Pancreas (tissue), 10 donors: ENCODE results near the gene CASTOR2. TPM values are rescaled to one million over a fixed set of nuclear protein-coding genes. Genes with fewer than 3 reads are reported as not detected.
"Not testable (repeated sequence)": the region's sequence is repeated elsewhere in the genome, so short reads cannot be mapped to it uniquely, and the experiment has no call there.

Experiments
- ATAC-seq, 4 donors: fragments of 200-7000 bp; cut with Tn5 transposase; one replicate each; pipeline versions ENCODE4 v1.8.0 to v1.9.1; 2020; ENCODE audit warnings: mild to moderate bottlenecking in 4 of 4, moderate library complexity in 4 of 4
- DNase-seq, 6 donors: peaks; one replicate each; pipeline ENCODE4 v3.0.0-alpha.2; 2020
- FAIRE-seq: peaks from 2 replicates; lab custom pipeline; 2012; peaks lifted over from hg19 to GRCh38; lab: Jason Lieb, UNC
- H3K27ac ChIP-seq, 4 donors: fragments of 200-600 bp; sonication (generic); 1 replicate in 3 of 4; 2 replicates in 1 of 4; pipeline versions ENCODE4 v1.5.0 to v1.8.0; 2020
- H3K27me3 ChIP-seq, 4 donors: fragments of 200-600 bp; one replicate each; pipeline ENCODE4 v1.8.0; 2021
- H3K36me3 ChIP-seq, 3 donors: fragments of 200-600 bp; sonication (generic) in 1 of 3; one replicate each; pipeline versions ENCODE4 v1.5.0 to v1.8.0; 2020 to 2021
- H3K4me1 ChIP-seq, 3 donors: fragments of 200-600 bp; one replicate each; pipeline ENCODE4 v1.8.0; 2021
- H3K4me3 ChIP-seq, 4 donors: fragments of 200-600 bp; sonication (generic) in 2 of 4; one replicate each; pipeline versions ENCODE4 v1.5.0 to v1.8.0; 2020 to 2021
- H3K9me3 ChIP-seq, 4 donors: fragments of 200-600 bp; one replicate each; pipeline ENCODE4 v1.8.0; 2021
- CTCF ChIP-seq, 4 donors: fragments of 200-600 bp; sonication (generic) in 3 of 4; IDR thresholded peaks; one replicate each; pipeline versions ENCODE4 v1.5.0 to v1.8.0; 2021; ENCODE audit warnings: antibody characterized with exemption in 4 of 4
- WGBS, 2 donors: extraction: QIAGEN DNeasy Blood & Tissue Kit; methylation state at CpG; one replicate each; pipeline ENCODE4 v1.1.7; 2013; 5-methylcytosine and 5-hydroxymethylcytosine counted together
- intact Hi-C, 3 donors: fragments of 100-400 bp; cut with DNase I; formaldehyde crosslinking; loops; one replicate each; pipeline versions ENCODE4 v1.11.1 to v1.14.2; 2022
- polyA plus RNA-seq, 2 donors: library from polyadenylated mRNA; stranded (reverse); fragments of 200-250 nt; gene quantifications; one replicate each; pipeline ENCODE4 v1.2.3, GENCODE V29; 2013
- total RNA-seq, 6 donors: library from RNA; stranded (reverse); fragmentation: NEBNext Ultra II Directional in 4 of 6; extraction: Animal tissue kit (Norgen Biotek cat#: 25700) in 4 of 6; gene quantifications; one replicate each; pipeline versions ENCODE4 v1.2.1 to v1.2.4, GENCODE V29; 2021 to 2023
- donor health status: healthy with polysubstance abuse.
- donor health status: DM: no; HTN: no; CAD: no; lungs with moderate emphysema.
- donor health status: DM: no; HTN: no; CAD: no.
- donor health status: control.
- donor health status: control.
- donor health status: Bipolar disorder and iron deficiency.
- donor health status: DM: yes; HTN: yes; CAD: no.
- donor health status: DM: no; HTN: no; CAD: no.
- donor health status: DM: no; HTN: no; CAD: no.
- donor health status: DM: yes; HTN: yes; CAD: no.

The CASTOR2 gene
- total and polyA plus RNA-seq, 8 donors: 3.5 to 23.9 (median 12.5) TPM

- WGBS, 2 donors: 95 to 98% methylated on average over 15 of the region's 15 CpGs
- no peak overlapping the region for H3K4me3 ChIP-seq
- FAIRE-seq: no peak
- intact Hi-C loops: no loop called here
- no peak for TF ChIP-seq CTCF (IDR thresholded peaks at IDR 0.05)
- no peak overlapping the region for H3K27ac ChIP-seq
- no peak for ATAC-seq
- DNase-seq: no peak
- H3K9me3 ChIP-seq: no peaks in the 10 kb centered on the region
- H3K27me3 ChIP-seq: no peaks in the 10 kb centered on the region
- peaks cover 0 to 78% (median 23%) of the 10 kb centered on the region in 3 donors for H3K36me3 ChIP-seq
- no peaks in the 10 kb centered on the region for H3K4me1 ChIP-seq
Observed at GRCh38 chr7:75058406-75058805, 93.9 kb downstream of the CASTOR2 start.

DNA sequence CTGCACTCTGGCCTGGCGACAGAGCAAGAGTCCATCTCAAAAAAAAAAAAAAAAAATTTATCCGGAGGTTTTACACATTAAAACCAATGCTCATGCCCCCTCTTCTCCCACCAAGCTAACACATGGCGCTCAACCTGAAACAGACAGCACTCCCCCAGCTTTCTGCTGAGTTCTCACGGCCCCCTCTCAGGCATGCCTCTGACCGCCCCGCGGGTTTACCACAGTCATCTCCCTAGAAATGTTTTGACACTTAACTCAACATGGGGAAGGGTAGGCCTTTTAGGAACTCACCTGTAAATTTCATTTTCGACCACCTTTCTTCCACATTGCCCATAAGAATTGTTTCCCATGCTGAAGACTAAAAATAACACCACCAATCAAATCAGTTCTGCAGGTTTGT, 99.8 kb downstream of the CASTOR2 start:
- Histone ChIP-seq H3K4me3 (no peak overlapping the region), H3K9me3 (no peaks in the 10 kb centered on the region), H3K36me3 (peaks cover 9 to 78% (median 25%) of the 10 kb centered on the region in 3 donors), H3K27ac (no peak overlapping the region), H3K4me1 (no peaks in the 10 kb centered on the region), H3K27me3 (no peaks in the 10 kb centered on the region)
- DNase-seq (peak in 1 of 6 donors; percentile 20), FAIRE-seq (no peak), ATAC-seq (no peak)
- intact Hi-C loops: no loop called here
- 88 to 92% methylated on average over 8 of the region's 8 CpGs for WGBS, 2 donors
- TF ChIP-seq CTCF (IDR thresholded peaks at IDR 0.05): no peak

GRCh38 chr7:75064801-75065200, 100.3 kb downstream of the CASTOR2 start:
- no peak for ATAC-seq
- Histone ChIP-seq H3K36me3 (peaks cover 9 to 81% (median 20%) of the 10 kb centered on the region in 3 donors), H3K4me1 (no peaks in the 10 kb centered on the region), H3K27ac (no peak overlapping the region), H3K9me3 (no peaks in the 10 kb centered on the region), H3K27me3 (no peaks in the 10 kb centered on the region), H3K4me3 (no peak overlapping the region)
- TF ChIP-seq CTCF (IDR thresholded peaks at IDR 0.05): no peak
- peak in 1 of 6 donors; percentile 40 for DNase-seq
- FAIRE-seq: no peak
- WGBS, 2 donors: 93 to 96% methylated on average over 8 of the region's 8 CpGs
- intact Hi-C loops: no loop called here

- H3K9me3 ChIP-seq: no peaks in the 10 kb centered on the region
- H3K27ac ChIP-seq: no peak overlapping the region
- no peak overlapping the region for H3K4me3 ChIP-seq
- no peak for FAIRE-seq
- 94 to 96% methylated on average over 9 of the region's 9 CpGs for WGBS, 2 donors
- TF ChIP-seq CTCF (IDR thresholded peaks at IDR 0.05): no peak
- peaks cover 9 to 71% (median 16%) of the 10 kb centered on the region in 3 donors for H3K36me3 ChIP-seq
- no peaks in the 10 kb centered on the region for H3K4me1 ChIP-seq
- DNase-seq: peak in 1 of 6 donors; percentile 23
- no peak for ATAC-seq
- no peaks in the 10 kb centered on the region for H3K27me3 ChIP-seq
- intact Hi-C loops: no loop called here
Observed at GRCh38 chr7:75066521-75066920, 102.0 kb downstream of the CASTOR2 start.

- TF ChIP-seq CTCF (IDR thresholded peaks at IDR 0.05): no peak
- ATAC-seq (peak in 1 of 4 donors; percentile 2), DNase-seq (peak in 1 of 6 donors; percentile 43), FAIRE-seq (no peak)
- Histone ChIP-seq H3K9me3 (no peaks in the 10 kb centered on the region), H3K4me1 (peaks cover 0 to 6% (median 0%) of the 10 kb centered on the region in 3 donors), H3K4me3 (peak overlapping the region; percentile 97 to 98 (median 98)), H3K36me3 (peaks cover 5 to 14% (median 7%) of the 10 kb centered on the region in 3 donors), H3K27me3 (no peaks in the 10 kb centered on the region), H3K27ac (peak overlapping the region in 3 of 4 donors; percentile 83 to 91 (median 85))
- intact Hi-C loops: no loop called here
- WGBS, 2 donors: 2% methylated on average over 9 of the region's 9 CpGs
Observed at GRCh38 chr7:75072981-75073283, 108.4 kb downstream of the CASTOR2 start.

DNA sequence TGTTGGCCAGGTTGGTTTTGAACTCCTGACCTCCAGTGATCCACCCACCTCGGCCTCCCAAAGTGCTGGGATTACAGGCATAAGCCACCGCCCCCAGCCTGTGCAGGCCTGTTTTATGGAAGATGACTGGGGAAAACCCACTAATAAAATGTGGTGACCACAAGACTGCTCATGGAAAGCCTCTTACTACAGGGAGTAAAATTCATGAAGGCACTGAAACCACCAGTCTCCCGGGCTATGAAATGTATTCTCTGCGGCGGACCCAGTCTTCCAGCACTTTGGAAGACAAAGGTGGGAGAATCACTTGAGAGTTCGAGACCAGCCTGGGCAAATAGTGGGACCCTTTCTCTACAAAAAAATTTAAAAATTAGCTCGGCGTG, 109.7 kb downstream of the CASTOR2 start:
- H3K27me3 ChIP-seq, H3K9me3 ChIP-seq, intact Hi-C loops, ATAC-seq, H3K4me1 ChIP-seq, FAIRE-seq: not testable (repeated sequence)
- 77 to 91% methylated on average over 3 to 6 of the region's 8 CpGs for WGBS, 2 donors
- peaks cover 0 to 13% (median 7%) of the 10 kb centered on the region in 3 donors for H3K36me3 ChIP-seq
- peak overlapping the region; percentile 71 to 91 (median 84) for H3K27ac ChIP-seq
- H3K4me3 ChIP-seq: peak overlapping the region; percentile 97 to 98 (median 98)
- peak in 1 of 6 donors; percentile 7 for DNase-seq
